GM19438 (cell line): Measurements from ENCODE around the gene SLX9.
"Not testable (repeated sequence)": the region's sequence is repeated elsewhere in the genome, so short reads cannot be mapped to it uniquely, and the experiment has no call there.

Experiments used
- ATAC-seq: cut with Tn5 transposase; IDR thresholded peaks from one replicate; pipeline ENCODE4 v1.9.1; 2021; ENCODE audit warnings: low read depth; ENCODE audit not compliant: unreplicated experiment

Gene SLX9

GRCh38 chr21:44928500-44929241 is 11.2 kb upstream of the SLX9 start:
- ATAC-seq = not testable (repeated sequence)

GRCh38 chr21:44929242-44929798 is 10.5 kb upstream of the SLX9 start:
- ATAC-seq = no peak

- ATAC-seq = no peak
These were observed 9.9 kb upstream of the SLX9 start for GRCh38 chr21:44929799-44930542.

- ATAC-seq = no peak
These were observed 9.3 kb upstream of the SLX9 start for GRCh38 chr21:44930543-44930981.

- ATAC-seq = no peak
These were observed 8.7 kb upstream of the SLX9 start for GRCh38 chr21:44931137-44931500.

- ATAC-seq = no peak
These were observed 8.1 kb upstream of the SLX9 start for GRCh38 chr21:44931501-44932407.

GRCh38 chr21:44932408-44933181 is 7.2 kb upstream of the SLX9 start:
- no peak for ATAC-seq

GRCh38 chr21:44933199-44933917 is 6.5 kb upstream of the SLX9 start:
- ATAC-seq = no peak

- no peak for ATAC-seq
These were observed 5.9 kb upstream of the SLX9 start for GRCh38 chr21:44933918-44934260.

GRCh38 chr21:44934276-44934675 is 5.6 kb upstream of the SLX9 start:
- no peak for ATAC-seq

- no peak for ATAC-seq
These were observed 4.9 kb upstream of the SLX9 start for GRCh38 chr21:44934797-44935532.

- ATAC-seq = no peak
These were observed 4.3 kb upstream of the SLX9 start for GRCh38 chr21:44935533-44935927.

GRCh38 chr21:44938772-44939531 is 877 bp upstream of the SLX9 start:
- no peak for ATAC-seq

GRCh38 chr21:44940116-44940631 is 345 bp downstream of the SLX9 start:
- peak; percentile 18 for ATAC-seq

- ATAC-seq = no peak
These were observed 1.7 kb downstream of the SLX9 start for GRCh38 chr21:44941567-44941966.

GRCh38 chr21:44942566-44942965 is 2.7 kb downstream of the SLX9 start:
- ATAC-seq = no peak

- ATAC-seq = no peak
These were observed 3.3 kb downstream of the SLX9 start for GRCh38 chr21:44943005-44943685.
